Measurements from ENCODE around the gene SPPL2B.

The SPPL2B gene

DNA sequence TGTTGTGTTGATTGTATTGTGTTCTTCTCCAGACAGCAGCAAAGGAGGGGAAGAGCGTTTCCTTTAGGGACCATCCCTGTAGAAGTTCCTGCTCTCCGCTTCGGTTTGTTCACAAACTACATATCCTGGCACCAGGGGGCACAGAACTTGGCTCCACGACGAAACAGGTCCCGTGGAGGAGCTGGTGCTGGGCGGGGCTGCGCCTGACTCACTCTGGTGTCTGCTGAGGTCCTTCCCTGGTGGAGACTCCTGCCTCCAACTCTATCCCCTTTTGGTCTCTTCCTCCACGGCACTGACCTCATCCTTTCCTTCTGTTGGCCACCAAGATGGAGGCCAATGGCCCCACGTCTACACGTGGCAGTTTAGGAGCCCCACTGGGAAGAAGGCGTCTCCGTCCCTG lies 46.3 kb downstream of the SPPL2B start:
- no peaks in the 10 kb centered on the region; the same call in 1 of the 2 replicates for H3K9me3 ChIP-seq (replicated peaks; ENCODE audit: insufficient read depth, low read length)
- no peak overlapping the region for H3K4me3 ChIP-seq (ENCODE audit: low read length)
- DNase-seq: no peak
- no peak overlapping the region for H3K4me2 ChIP-seq (ENCODE audit: low read depth, low read length)
- no peak overlapping the region for H3K27ac ChIP-seq (ENCODE audit: low read length)
- H3K9ac ChIP-seq (ENCODE audit: low read length): no peak overlapping the region
- H2AFZ ChIP-seq (ENCODE audit: low read length): no peak overlapping the region
- no peaks in the 10 kb centered on the region for H4K20me1 ChIP-seq (ENCODE audit: insufficient read depth, low read length)
- H3K4me1 ChIP-seq (ENCODE audit: low read length): no peaks in the 10 kb centered on the region
- H3F3A ChIP-seq (ENCODE audit: insufficient read depth, low read length): no peaks in the 10 kb centered on the region; the same call in 1 of the 2 replicates
- H3K79me2 ChIP-seq (ENCODE audit: low read length): no peaks in the 10 kb centered on the region
- no peaks in the 10 kb centered on the region for H3K36me3 ChIP-seq (replicated peaks; ENCODE audit: insufficient read depth, low read length)
- H3K27me3 ChIP-seq (replicated peaks; ENCODE audit: insufficient read depth, low read length): peaks cover 42% of the 10 kb centered on the region
- TF ChIP-seq EZH2phosphoT487 (IDR thresholded peaks at IDR 0.05; ENCODE audit: low read length): no peak
- TF ChIP-seq, protein P1, sequence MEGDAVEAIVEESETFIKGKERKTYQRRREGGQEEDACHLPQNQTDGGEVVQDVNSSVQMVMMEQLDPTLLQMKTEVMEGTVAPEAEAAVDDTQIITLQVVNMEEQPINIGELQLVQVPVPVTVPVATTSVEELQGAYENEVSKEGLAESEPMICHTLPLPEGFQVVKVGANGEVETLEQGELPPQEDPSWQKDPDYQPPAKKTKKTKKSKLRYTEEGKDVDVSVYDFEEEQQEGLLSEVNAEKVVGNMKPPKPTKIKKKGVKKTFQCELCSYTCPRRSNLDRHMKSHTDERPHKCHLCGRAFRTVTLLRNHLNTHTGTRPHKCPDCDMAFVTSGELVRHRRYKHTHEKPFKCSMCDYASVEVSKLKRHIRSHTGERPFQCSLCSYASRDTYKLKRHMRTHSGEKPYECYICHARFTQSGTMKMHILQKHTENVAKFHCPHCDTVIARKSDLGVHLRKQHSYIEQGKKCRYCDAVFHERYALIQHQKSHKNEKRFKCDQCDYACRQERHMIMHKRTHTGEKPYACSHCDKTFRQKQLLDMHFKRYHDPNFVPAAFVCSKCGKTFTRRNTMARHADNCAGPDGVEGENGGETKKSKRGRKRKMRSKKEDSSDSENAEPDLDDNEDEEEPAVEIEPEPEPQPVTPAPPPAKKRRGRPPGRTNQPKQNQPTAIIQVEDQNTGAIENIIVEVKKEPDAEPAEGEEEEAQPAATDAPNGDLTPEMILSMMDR (IDR thresholded peaks at IDR 0.05; ENCODE audit: low read length): no peak
- TF ChIP-seq EZH2 (optimal IDR thresholded peaks at IDR 0.05; ENCODE audit: low read depth, low read length): no peak
- H3K9me2 ChIP-seq (replicated peaks; ENCODE audit: insufficient read depth, low read length): no peaks in the 10 kb centered on the region

DNA sequence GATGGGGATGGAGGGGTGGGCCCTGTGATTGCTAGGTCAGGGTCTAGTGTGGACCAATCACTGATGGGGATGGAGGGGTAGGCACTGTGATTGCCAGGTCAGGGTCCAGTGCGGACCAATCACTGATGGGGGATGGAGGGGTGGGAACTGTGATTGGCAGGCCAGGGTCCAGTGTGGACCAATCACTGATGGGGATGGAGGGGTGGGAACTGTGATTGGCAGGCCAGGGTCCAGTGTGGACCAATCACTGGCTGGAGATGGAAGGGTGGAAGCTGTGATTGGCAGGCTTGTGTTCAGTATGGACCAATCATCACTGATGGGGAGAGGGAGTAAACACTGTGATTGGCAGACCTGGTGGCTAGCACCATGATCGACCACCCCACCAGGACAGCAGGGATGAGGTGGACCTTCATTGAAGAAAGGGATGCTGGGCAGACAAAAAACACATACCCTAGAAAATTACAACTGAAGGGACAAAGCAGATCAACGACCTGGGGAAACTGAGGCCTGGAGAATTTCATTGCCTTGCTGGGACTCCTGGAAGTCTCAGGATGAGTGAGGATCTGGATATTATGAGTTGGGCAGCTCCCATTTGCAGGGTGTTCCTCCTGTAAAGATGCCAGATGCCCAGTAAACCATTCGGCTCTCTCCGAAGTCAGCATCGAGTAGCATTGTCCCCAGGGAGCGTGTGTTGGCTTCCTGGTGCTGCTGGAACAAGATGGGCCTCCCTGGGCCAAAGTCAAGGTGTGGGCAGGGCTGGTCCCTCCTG lies 47.1 kb downstream of the SPPL2B start:
- no peaks in the 10 kb centered on the region for H3K36me3 ChIP-seq (replicated peaks; ENCODE audit: insufficient read depth, low read length)
- no peaks in the 10 kb centered on the region for H3K4me1 ChIP-seq (ENCODE audit: low read length)
- H2AFZ ChIP-seq (ENCODE audit: low read length): no peak overlapping the region
- no peak for DNase-seq
- H3K4me2 ChIP-seq (ENCODE audit: low read depth, low read length): no peak overlapping the region
- no peaks in the 10 kb centered on the region for H3K9me2 ChIP-seq (replicated peaks; ENCODE audit: insufficient read depth, low read length)
- no peaks in the 10 kb centered on the region for H4K20me1 ChIP-seq (ENCODE audit: insufficient read depth, low read length)
- no peak overlapping the region for H3K9ac ChIP-seq (ENCODE audit: low read length)
- H3K9me3 ChIP-seq (replicated peaks; ENCODE audit: insufficient read depth, low read length): no peaks in the 10 kb centered on the region; the same call in 1 of the 2 replicates
- no peak for TF ChIP-seq EZH2phosphoT487 (IDR thresholded peaks at IDR 0.05; ENCODE audit: low read length)
- no peak for TF ChIP-seq EZH2 (optimal IDR thresholded peaks at IDR 0.05; ENCODE audit: low read depth, low read length)
- TF ChIP-seq, protein P1 (IDR thresholded peaks at IDR 0.05; ENCODE audit: low read length): no peak
- H3K27me3 ChIP-seq (replicated peaks; ENCODE audit: insufficient read depth, low read length): peaks cover 43% of the 10 kb centered on the region
- H3K4me3 ChIP-seq (ENCODE audit: low read length): no peak overlapping the region
- no peaks in the 10 kb centered on the region for H3F3A ChIP-seq (ENCODE audit: insufficient read depth, low read length)
- H3K27ac ChIP-seq (ENCODE audit: low read length): no peak overlapping the region
- H3K79me2 ChIP-seq (ENCODE audit: low read length): no peaks in the 10 kb centered on the region

DNA sequence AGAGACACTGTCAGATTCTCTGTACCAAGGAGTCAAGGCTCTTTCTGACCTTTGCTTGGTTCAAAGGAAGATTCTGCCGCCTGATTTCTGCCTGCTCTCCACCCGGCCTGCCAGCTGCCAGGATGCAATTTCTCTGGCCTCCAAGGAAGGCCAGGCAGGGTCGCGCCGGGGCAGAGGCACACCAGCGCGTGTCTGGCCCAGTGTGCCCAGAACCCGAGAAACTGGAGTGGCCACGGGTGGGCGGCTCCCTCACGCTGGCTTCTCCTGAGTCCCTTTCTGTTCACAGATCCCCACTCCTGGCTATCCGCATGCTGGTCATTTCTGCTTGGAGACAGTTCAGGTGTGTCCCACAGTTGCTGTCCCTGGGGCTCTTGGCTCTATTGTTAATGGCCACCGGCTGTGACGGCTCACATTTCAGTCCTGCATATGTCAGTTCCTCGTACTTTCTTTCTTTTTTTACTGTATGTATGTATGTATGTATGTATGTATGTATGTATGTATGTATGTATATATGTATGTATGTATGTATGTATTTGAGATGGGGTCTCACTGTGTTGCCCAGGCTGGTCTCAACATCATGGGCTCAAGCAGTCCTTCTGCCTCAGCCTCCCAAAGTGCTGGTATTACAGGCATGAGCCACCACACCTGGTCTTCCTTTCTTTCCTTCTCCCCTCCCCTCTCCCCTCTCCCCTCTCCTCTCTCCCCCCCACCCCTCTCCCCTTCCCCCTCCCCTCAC lies 48.5 kb downstream of the SPPL2B start:
- Histone ChIP-seq H3K9ac (ENCODE audit: low read length) (no peak overlapping the region), H4K20me1 (ENCODE audit: insufficient read depth, low read length) (no peaks in the 10 kb centered on the region), H3K4me2 (ENCODE audit: low read depth, low read length) (no peak overlapping the region), H2AFZ (ENCODE audit: low read length) (no peak overlapping the region), H3K36me3 (replicated peaks; ENCODE audit: insufficient read depth, low read length) (no peaks in the 10 kb centered on the region), H3K4me3 (ENCODE audit: low read length) (no peak overlapping the region), H3K9me2 (replicated peaks; ENCODE audit: insufficient read depth, low read length) (no peaks in the 10 kb centered on the region), H3K9me3 (replicated peaks; ENCODE audit: insufficient read depth, low read length) (no peaks in the 10 kb centered on the region; the same call in 1 of the 2 replicates), H3K27me3 (replicated peaks; ENCODE audit: insufficient read depth, low read length) (peaks cover 37% of the 10 kb centered on the region), H3K27ac (ENCODE audit: low read length) (no peak overlapping the region), H3K4me1 (ENCODE audit: low read length) (no peaks in the 10 kb centered on the region), H3K79me2 (ENCODE audit: low read length) (no peaks in the 10 kb centered on the region), H3F3A (ENCODE audit: insufficient read depth, low read length) (no peaks in the 10 kb centered on the region)
- TF ChIP-seq EZH2 (optimal IDR thresholded peaks at IDR 0.05; ENCODE audit: low read depth, low read length) (no peak), EZH2phosphoT487 (IDR thresholded peaks at IDR 0.05; ENCODE audit: low read length) (no peak)
- TF ChIP-seq, protein P1 (IDR thresholded peaks at IDR 0.05; ENCODE audit: low read length): no peak
- DNase-seq: no peak

Data from MM.1S (cell line).